ENCODE results near the gene RPS2.

Gene RPS2

GRCh38 chr16:1918351-1919326 lies 46.0 kb downstream of the RPS2 start, which contains the start of gene HS3ST6:
HS3ST6 (minus strand) TSS chr16:1918415; CDS start chr16:1918323, 92 bp downstream.
- DNase-seq (ENCODE audit: low read depth): no peak

GRCh38 chr16:1917665-1918350 lies 46.8 kb downstream of the RPS2 start:
- DNase-seq (ENCODE audit: low read depth): no peak

GRCh38 chr16:1917056-1917664 lies 47.5 kb downstream of the RPS2 start:
- no peak for DNase-seq (ENCODE audit: low read depth)

- DNase-seq (ENCODE audit: low read depth): no peak
These were observed 48.0 kb downstream of the RPS2 start for GRCh38 chr16:1916640-1916990.

GRCh38 chr16:1915732-1916639 lies 48.6 kb downstream of the RPS2 start:
- DNase-seq (ENCODE audit: low read depth): no peak

GRCh38 chr16:1914988-1915387 lies 49.6 kb downstream of the RPS2 start:
- DNase-seq (ENCODE audit: low read depth): no peak

- DNase-seq (ENCODE audit: low read depth): no peak
These were observed 50.5 kb downstream of the RPS2 start for GRCh38 chr16:1914084-1914608.

- no peak for DNase-seq (ENCODE audit: low read depth)
These were observed 51.1 kb downstream of the RPS2 start for GRCh38 chr16:1913327-1914083.

GRCh38 chr16:1912215-1912543 lies 52.4 kb downstream of the RPS2 start:
- no peak for DNase-seq (ENCODE audit: low read depth)
